Testis (tissue), 2 donors: ENCODE data around the gene HOOK2.

Source experiments
- CTCF ChIP-seq, 3 experiments: fragments of 450-650 bp in 2 of 3; fragments of 200-600 bp in 1 of 3; sonication (generic) in 1 of 3; IDR thresholded peaks; one replicate each; pipeline ENCODE4 v1.5.1; 2016 to 2019; ENCODE audit warnings: antibody characterized with exemption in 3 of 3, mild to moderate bottlenecking in 2 of 3, moderate library complexity in 1 of 3
- POLR2A ChIP-seq: fragments of 450-650 bp; IDR thresholded peaks from one replicate; pipeline ENCODE4 v1.6.1; 2017; ENCODE audit warnings: antibody characterized with exemption, mild to moderate bottlenecking, moderate library complexity

DNA sequence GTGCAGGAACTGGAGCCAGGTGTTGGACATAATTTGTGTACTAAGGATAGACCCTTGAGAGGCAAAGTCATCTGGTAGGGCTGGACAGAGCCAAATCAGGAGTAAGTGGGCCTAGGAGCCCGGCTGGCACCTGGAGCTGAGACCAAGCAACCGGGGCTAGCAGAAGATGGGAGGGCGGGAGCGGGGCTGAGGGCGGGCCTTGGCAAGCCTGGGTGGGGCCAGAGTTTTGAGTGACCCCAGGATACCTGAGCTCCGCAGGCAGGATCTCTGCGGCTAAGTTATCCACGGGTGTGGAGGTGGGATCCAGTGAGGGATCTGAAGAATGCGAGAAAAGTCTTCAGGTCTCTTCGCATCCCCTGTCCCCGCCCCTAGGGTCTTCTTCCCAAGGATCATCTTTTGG, 8.2 kb downstream of the HOOK2 start:
- TF ChIP-seq CTCF (IDR thresholded peaks at IDR 0.05): no peak
- TF ChIP-seq POLR2A: no peak
